HepG2 (cell line): Measurements from ENCODE around the gene DDN. TPM values are rescaled to one million over a fixed set of nuclear protein-coding genes. Genes with fewer than 3 reads are reported as not detected.

Experiments used
- ATAC-seq: fragments of 200-7000 bp; cut with Tn5 transposase; 3 replicates; pipeline ENCODE4 v1.9.1; 2020; ENCODE audit warnings: mild to moderate bottlenecking, moderate library complexity
- BruUV-seq: library from RNA; stranded (reverse); fragments of 400-500 nt; replicated peaks from 2 replicates; lab custom pipeline; 2021; lab: Mats Ljungman, UMichigan
- CTCF ChIA-PET: fragments of 300-600 bp; formaldehyde crosslinking; extraction: SDS; loops from one replicate; lab custom pipeline; 2021; ENCODE audit warnings: low total read pairs, inconsistent platforms, low intra/inter-chr PET ratio; lab: Yijun Ruan, JAX
- POLR2A ChIA-PET: fragments of 350-600 bp; sonication (Branson Sonifier 250); formaldehyde crosslinking; loops from one replicate; lab custom pipeline; 2020; ENCODE audit warnings: antibody characterized with exemption, inconsistent platforms; lab: Yijun Ruan, JAX
- DNase-seq: peaks from one replicate; pipeline ENCODE4 v3.0.0-alpha.2; 2015; ENCODE audit warnings: low spot score
- FAIRE-seq: peaks from 3 replicates; lab custom pipeline; 2011; peaks lifted over from hg19 to GRCh38; lab: Jason Lieb, UNC
- H2AFZ ChIP-seq: one replicate; pipeline ENCODE4 v1.6.1; 2011; ENCODE audit warnings: low read length, inconsistent platforms
- H3K27ac ChIP-seq: fragments of 300-600 bp; 3 replicates; pipeline ENCODE4 v1.8.0; 2011; ENCODE audit warnings: mixed run types, mild to moderate bottlenecking, mixed read lengths, low read length, inconsistent platforms; ENCODE audit not compliant: insufficient read depth; ENCODE audit errors: extremely low read length
- H3K27me3 ChIP-seq, 2 experiments: fragments of 200-600 bp in 1 of 2; 2 replicates in 1 of 2; 3 replicates in 1 of 2; pipeline versions ENCODE4 v1.6.0 to v1.8.0; 2011; ENCODE audit warnings: low read length in 2 of 2, mild to moderate bottlenecking in 2 of 2, moderate library complexity in 2 of 2, inconsistent platforms in 1 of 2; ENCODE audit not compliant: insufficient read depth in 2 of 2, control insufficient read depth in 1 of 2
- H3K36me3 ChIP-seq, 2 experiments: fragments of 200-600 bp in 1 of 2; replicated peaks in 1 of 2; 2 replicates in 1 of 2; 3 replicates in 1 of 2; pipeline versions ENCODE4 v1.5.1 to v1.8.0; 2011; ENCODE audit warnings: low read length in 2 of 2, inconsistent platforms in 1 of 2; ENCODE audit not compliant: insufficient read depth in 2 of 2, control insufficient read depth in 1 of 2
- H3K4me1 ChIP-seq: 2 replicates; pipeline ENCODE4 v1.5.1; 2012; ENCODE audit warnings: low read length, inconsistent platforms; ENCODE audit not compliant: insufficient read depth
- H3K4me2 ChIP-seq: 2 replicates; pipeline ENCODE4 v1.6.0; 2011; ENCODE audit warnings: low read depth, low read length, inconsistent platforms
- H3K4me3 ChIP-seq, 3 experiments: fragments of 200-600 bp in 1 of 3; sonication (generic), shearing (Covaris generic) in 1 of 3; replicated peaks in 1 of 3; 2 replicates each; pipeline ENCODE4 v1.5.1; 2011 to 2016; ENCODE audit warnings: low read length in 3 of 3, inconsistent platforms in 2 of 3, low read depth in 2 of 3, mild to moderate bottlenecking in 2 of 3, control low read depth in 1 of 3, mixed read lengths in 1 of 3; ENCODE audit not compliant: insufficient read depth in 1 of 3
- H3K79me2 ChIP-seq: one replicate; pipeline ENCODE4 v1.6.1; 2011; ENCODE audit warnings: low read length, inconsistent platforms; ENCODE audit not compliant: insufficient read depth
- H3K9ac ChIP-seq: 2 replicates; pipeline ENCODE4 v1.6.0; 2011; ENCODE audit warnings: mild to moderate bottlenecking, low read depth, low read length, inconsistent platforms; ENCODE audit not compliant: insufficient read depth
- H3K9me3 ChIP-seq: 2 replicates; pipeline ENCODE4 v1.5.1; 2012; ENCODE audit warnings: mild to moderate bottlenecking, low read length
- H4K20me1 ChIP-seq: 2 replicates; pipeline ENCODE4 v1.6.0; 2011; ENCODE audit warnings: inconsistent platforms, mild to moderate bottlenecking, low read length, moderate library complexity; ENCODE audit not compliant: insufficient read depth
- MTA1 ChIP-seq: sonication (generic); formaldehyde crosslinking; IDR thresholded peaks from 2 replicates; pipeline ENCODE4 v1.4.0; 2020; ENCODE audit warnings: missing genetic modification reagents, mild to moderate bottlenecking, borderline replicate concordance
- NCOR1 ChIP-seq: fragments of 200-600 bp; sonication (generic); IDR thresholded peaks from 2 replicates; pipeline ENCODE4 v1.7.0; 2017; ENCODE audit warnings: antibody characterized with exemption, low read length, borderline replicate concordance
- PAX8 ChIP-seq: sonication (generic); formaldehyde crosslinking; IDR thresholded peaks from 2 replicates; pipeline ENCODE4 v1.8.0; 2022; ENCODE audit warnings: mild to moderate bottlenecking, missing genetic modification reagents, borderline replicate concordance
- SOX5 ChIP-seq: IDR thresholded peaks from 2 replicates; pipeline ENCODE4 v1.6.1; 2016; ENCODE audit warnings: borderline replicate concordance
- ZFY ChIP-seq: sonication (generic); formaldehyde crosslinking; IDR thresholded peaks from 2 replicates; pipeline ENCODE4 v1.4.0; 2020; ENCODE audit warnings: missing genetic modification reagents
- ZNF569 ChIP-seq: sonication (generic); formaldehyde crosslinking; IDR thresholded peaks from 2 replicates; pipeline ENCODE4 v1.5.0; 2020; ENCODE audit warnings: mild to moderate bottlenecking, missing genetic modification reagents, moderate library complexity, borderline replicate concordance
- WGBS: methylation state at CpG from one replicate; pipeline ENCODE4 v1.1.6; 2017; ENCODE audit warnings: low lambda C conversion rate; 5-methylcytosine and 5-hydroxymethylcytosine counted together
- in situ Hi-C: cut with HindIII; loops from 2 replicates; pipeline ENCODE4 v1.10.0; 2017; ENCODE audit warnings: low pct_unique_long_range_greater_than_20kb; ENCODE audit not compliant: extremely low pct_ligation_motif_present
- intact Hi-C: fragments of 100-400 bp; cut with micrococcal nuclease; formaldehyde crosslinking; loops from one replicate; pipeline ENCODE4 v1.10.0; 2022; ENCODE audit not compliant: unreplicated experiment
- polyA plus RNA-seq, 8 experiments: library from polyadenylated mRNA; depleted of rRNA in 3 of 8; stranded (reverse) in 7 of 8; unstranded in 1 of 8; fragments of >200 nt; fragmentation: Illumina TruSeq in 4 of 8; extraction: Trizol in 4 of 8; gene quantifications; 2 replicates each; pipeline versions ENCODE4 v1.2.1 to v1.2.3, GENCODE V29; 2011 to 2016; ENCODE audit warnings: low read depth in 4 of 8, missing spikeins in 1 of 8, mixed read lengths in 1 of 8; ENCODE audit not compliant: insufficient read depth in 1 of 8
- total RNA-seq, 5 experiments: library from RNA; depleted of rRNA; stranded (reverse); fragments of >200 nt; fragmentation: Illumina TruSeq; extraction: Trizol; gene quantifications; 2 replicates each; pipeline ENCODE4 v1.2.3, GENCODE V29; 2016; ENCODE audit warnings: low read depth in 1 of 5

Gene DDN
- total and polyA plus RNA-seq, 2 of the 13 experiments (the other 11 are each of a cell fraction or from before 2014, with no cell fraction given): 0.24 to 0.53 TPM

- intact Hi-C loops (no loop called here), in situ Hi-C loops (no loop called here)
- H3K4me2 ChIP-seq: peak overlapping the region; percentile 95
- TF ChIP-seq NCOR1: no peak
- TF ChIP-seq ZNF569 (CRISPR knock-in tag): no peak
- no peak for TF ChIP-seq SOX5 (CRISPR knock-in tag)
- TF ChIP-seq MTA1 (CRISPR knock-in tag): no peak
- no peak for TF ChIP-seq ZFY
- no peak for TF ChIP-seq PAX8 (CRISPR knock-in tag)
- no peak overlapping the region for H2AFZ ChIP-seq
- H3K27me3 ChIP-seq: peaks cover 5 to 22% of the 10 kb centered on the region in 2 experiments; a peak in 4 of 5 replicates
- no peaks in the 10 kb centered on the region for H3K79me2 ChIP-seq
- ChIA-PET POLR2A (interaction anchor here (1.1 to 3.3 kb wide), 2 partner anchors 9 to 18 kb away, joined by 4 to 13 read pairs; no protein-coding TSS in a partner anchor), CTCF (no interaction called here)
- DNase-seq: no peak
- no peak for ATAC-seq
- peaks cover 45% of the 10 kb centered on the region for H3K4me1 ChIP-seq
- H3K27ac ChIP-seq: no peak overlapping the region
- FAIRE-seq: no peak
- no peak overlapping the region for H3K4me3 ChIP-seq
- H4K20me1 ChIP-seq: no peaks in the 10 kb centered on the region; the same call in 1 of the 2 replicates
- BruUV-seq: no TSS peak
- peaks cover 8 to 28% of the 10 kb centered on the region in 2 experiments for H3K36me3 ChIP-seq
- no peaks in the 10 kb centered on the region for H3K9me3 ChIP-seq
- 96% methylated on average over 2 of the region's 2 CpGs for WGBS
- no peak overlapping the region for H3K9ac ChIP-seq
These were observed 1.2 kb upstream of the DDN start for GRCh38 chr12:49000346-49000745.
